ENCODE results near the gene SLC6A7.

The SLC6A7 gene

DNA sequence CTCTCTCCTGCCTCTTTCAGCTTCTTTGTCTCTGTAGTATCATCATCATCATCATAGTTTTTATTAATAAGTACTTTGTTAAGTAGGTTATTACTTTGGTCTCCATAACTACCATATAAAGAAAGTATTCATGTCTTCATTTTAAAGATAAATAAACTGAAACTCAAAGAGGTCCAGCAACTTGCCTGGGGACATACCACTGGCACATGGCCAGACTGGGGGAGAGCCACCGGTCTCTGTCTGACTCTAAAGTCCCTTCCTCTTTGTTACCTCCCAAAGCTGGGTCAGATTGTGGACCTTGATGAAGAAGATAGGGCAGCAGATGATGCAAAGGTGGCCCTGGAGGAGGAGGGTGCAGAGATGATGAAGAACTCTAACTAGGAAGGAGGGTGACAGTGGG lies 14.8 kb upstream of the SLC6A7 start:
- no peak for DNase-seq

DNA sequence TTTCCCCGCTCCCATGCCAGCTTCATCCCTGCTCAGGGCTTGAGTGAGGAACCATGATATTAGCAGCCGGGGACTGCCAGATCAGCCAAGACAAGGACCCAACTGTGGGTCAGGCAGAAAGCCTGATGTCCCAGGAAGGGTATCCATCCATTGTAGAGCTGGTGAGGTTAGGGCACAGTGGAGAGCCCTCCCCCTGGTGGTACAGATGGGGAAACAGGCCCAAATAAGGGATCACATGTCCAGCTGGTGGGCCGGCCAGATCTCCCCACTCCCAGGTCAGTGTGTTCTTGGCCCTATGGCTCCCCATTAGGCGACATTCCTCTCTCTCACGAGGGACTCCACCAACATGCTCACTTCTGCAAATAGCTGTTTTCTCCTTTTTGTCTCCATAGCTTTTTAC lies 14.3 kb upstream of the SLC6A7 start:
- peak; percentile 81 for DNase-seq

DNA sequence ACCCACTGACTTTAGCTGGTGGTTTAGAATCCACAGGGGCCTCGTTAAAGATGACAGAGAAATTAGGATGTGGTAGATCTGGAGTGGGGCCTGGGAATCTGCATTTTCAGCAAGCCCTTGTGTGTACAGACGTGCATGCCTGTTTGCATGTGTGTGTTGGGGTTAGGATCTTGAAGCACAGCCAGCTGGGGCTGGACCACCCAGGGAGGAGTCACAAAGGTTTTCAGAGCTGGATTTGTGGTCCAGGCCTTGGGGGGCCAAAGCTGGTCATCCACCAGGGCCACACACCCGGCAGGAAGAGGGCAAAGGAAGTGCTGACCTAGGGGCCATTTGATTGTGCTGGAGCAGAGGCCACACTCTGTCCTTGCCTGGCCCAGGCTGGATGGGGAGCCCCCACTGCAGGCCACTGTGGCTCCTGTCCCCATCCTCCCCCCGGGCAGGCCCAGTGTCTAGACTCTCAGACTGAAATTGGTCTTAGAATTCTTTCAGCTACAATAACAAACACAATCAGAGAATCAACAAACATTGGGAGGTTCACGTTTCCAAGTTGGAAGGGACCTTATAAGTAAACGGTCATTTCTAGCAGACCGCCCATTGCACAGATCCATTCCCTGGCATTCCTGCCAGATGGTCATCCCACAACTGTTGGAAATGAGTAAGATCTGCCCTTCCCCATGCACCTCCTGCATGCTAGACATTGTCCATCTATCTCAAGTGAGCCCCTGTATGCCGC lies 13.0 kb upstream of the SLC6A7 start:
- DNase-seq: no peak

DNA sequence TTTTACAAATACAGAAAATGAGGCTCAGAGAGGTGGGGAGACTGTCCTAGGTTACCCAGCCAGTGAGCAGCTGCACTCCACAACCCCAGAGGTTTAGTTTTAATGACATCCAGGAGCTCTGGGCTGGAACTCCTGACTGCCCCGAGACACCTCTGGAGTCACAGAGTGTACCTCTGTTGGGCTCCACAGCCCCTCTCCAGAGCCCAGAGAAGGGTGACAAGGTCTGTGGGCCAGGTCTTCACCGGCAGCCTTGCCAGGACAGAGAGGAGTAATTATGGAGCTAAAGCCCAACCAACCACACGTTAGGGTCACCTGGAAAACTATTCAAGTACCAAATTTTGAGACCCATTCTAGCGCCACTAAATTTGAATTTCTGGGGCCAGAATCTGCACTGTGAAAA lies 12.1 kb upstream of the SLC6A7 start:
- no peak for DNase-seq

DNA sequence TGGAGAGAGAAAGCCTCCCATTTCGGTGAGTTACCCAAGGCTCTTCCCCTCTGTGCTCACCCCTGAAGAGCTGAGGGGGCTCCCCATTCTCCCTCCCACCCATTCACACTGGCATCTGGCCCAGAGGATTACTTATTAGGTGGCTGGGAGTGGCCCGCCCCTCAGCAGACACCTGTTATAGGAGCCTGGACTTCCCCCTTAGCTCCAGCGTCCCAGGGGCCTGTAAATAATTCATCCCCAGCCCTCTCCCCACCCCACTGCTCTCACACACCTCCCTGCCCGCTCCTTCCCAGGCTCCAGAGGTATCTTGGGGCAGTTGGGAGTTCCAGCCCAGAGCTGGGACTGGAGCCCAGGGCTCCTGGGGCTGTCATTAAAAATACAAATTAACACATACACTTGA lies 11.6 kb upstream of the SLC6A7 start:
- no peak for DNase-seq

DNA sequence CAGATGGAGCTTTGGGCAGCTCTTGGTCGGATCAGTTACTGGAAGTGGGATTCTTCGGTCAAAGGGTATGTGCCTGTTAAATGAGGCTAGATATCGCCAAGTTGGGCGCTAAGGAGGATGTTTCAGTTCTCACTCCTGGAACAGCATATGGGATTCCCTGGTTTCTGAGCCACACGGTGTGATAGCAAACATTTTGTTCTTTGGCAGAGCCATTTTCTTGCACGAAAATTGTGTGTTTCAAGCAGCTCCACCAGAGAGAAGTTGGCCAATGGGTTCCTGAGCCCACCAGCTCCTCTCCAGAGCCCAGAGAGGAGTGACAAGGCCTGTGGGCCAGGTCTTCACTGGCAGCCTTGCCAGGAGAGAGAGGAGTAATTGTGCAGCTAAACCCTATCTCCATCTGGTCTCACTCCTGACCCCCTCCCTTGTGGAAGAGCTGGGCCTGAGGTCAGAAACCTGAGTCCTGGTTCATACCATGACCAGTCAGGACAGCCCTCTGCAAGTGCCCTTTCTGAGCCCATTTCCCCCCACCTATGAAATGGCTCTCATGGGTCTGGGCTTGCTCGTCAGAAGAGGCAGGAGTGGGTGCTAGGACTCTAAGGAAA lies 10.7 kb upstream of the SLC6A7 start:
- DNase-seq: no peak

DNA sequence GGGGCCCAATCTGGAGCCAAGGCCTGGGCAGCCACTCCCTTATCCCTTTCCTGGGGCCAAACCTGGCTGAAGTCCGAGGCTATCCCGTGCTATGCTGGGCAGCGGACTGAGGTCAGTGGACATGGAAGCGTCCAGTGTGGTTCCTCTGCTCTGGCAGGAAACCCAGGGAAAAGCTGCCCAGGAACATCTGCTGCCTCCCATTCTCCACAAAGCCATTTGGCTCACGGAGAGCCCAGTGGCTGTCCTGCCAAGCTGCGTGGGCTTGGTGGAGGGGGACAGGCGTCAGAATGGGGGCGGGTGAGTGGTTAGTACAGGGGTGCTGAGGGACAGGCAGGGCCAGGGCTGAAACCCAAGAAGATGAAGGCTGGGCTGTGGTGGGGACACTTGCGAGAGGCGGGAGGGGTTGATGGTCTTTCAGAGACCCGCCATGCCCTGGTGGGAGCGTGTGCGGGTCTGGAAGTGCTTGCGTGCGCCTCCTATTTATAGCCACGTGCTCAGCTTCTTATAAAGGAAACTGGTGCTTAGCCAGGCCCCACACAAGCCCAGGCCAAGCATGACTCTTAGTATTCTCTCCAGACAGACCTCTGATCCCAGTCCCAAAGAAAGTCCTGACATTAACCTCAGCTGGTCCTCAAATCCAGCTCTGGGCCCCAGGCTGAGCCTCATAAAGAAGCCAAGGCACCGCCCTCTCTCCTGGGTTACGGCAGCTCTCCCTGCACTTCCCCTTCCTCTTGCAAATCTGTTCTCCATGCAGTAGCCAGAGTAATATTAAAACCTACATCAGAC lies 9.4 kb upstream of the SLC6A7 start:
- no peak for DNase-seq

DNA sequence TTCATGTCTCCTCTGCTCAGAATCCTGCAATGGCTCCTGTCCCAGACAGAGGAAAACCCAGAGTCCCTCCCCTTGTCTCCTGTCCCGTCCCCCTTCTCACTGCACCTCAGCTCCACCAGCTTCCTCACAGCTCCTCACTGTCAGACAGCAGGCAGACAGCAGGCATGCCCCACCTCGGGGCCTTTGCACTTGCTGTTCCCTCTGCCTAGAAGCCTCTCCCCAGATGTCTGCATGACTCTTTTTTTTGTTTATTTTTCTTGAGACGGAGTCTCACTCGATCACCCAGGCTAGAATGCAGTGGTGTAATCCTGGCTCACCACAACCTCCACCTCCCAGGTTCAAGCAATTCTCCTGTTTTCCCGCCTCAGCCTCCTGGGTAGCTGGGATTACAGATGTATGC lies 8.8 kb upstream of the SLC6A7 start:
- DNase-seq: no peak

GRCh38 chr5:150181766-150182545 lies 7.9 kb upstream of the SLC6A7 start:
- DNase-seq: no peak

- no peak for DNase-seq
Measured at GRCh38 chr5:150182774-150183173, 7.1 kb upstream of the SLC6A7 start.

GRCh38 chr5:150183436-150183835 lies 6.4 kb upstream of the SLC6A7 start:
- DNase-seq: no peak

- no peak for DNase-seq
Measured at GRCh38 chr5:150184006-150184405, 5.9 kb upstream of the SLC6A7 start.

- DNase-seq: no peak
Measured at GRCh38 chr5:150184990-150185912, 4.6 kb upstream of the SLC6A7 start.

GRCh38 chr5:150186137-150186536 lies 3.7 kb upstream of the SLC6A7 start:
- DNase-seq: no peak

DNA sequence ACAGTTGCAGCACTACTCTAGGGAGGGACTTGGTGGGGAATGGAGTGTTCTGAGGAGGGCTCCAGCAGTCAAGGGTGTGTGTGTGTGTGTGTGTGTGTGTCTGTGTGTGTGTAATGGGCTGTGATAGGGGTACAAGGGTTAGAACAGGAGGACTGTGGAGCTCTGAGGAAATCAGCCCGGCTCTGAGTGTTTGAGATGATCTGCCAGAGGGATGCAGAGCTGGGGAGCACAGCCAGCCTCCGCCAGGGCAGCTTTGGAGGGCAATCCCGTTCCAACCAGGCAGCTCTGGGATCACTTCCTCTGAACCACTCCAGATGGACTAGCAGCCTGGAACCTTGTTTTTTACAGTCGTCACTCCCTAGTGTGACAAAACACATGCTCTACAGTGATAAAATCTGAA lies 3.0 kb upstream of the SLC6A7 start:
- no peak for DNase-seq

DNA sequence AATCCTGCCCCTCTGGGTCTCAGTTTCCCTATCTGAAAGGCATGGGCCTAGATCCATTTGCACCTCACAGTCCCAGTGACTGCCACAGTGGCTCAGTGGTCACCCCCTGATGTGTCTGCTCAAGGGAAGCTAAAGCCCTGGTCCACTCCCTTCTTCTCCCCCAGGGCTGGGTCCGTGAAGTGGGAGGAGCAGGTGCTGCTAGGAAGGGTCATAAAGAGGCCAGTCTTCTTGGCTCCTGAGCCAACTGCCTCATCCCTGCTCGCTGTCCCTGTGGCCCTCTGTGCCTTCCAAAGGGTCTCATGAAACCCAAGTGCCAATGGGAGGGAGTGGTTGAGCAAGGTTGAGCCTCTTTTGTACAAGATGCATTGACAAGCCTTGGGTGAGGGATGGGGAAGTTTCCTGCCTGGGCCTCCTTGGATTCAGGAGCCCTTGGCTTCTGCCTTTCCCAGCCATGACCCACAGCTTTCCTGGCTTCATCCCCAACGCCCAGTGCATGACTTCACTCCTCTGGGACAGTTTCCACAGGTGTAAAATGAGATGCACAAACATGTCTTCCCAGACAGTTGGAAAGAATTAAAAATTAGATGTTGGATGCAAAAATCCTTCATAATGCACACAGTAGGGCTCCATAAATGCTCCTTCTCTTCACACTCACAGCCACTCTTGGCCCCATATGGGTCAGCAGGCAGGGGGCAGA lies 1.6 kb upstream of the SLC6A7 start:
- no peak for DNase-seq

DNA sequence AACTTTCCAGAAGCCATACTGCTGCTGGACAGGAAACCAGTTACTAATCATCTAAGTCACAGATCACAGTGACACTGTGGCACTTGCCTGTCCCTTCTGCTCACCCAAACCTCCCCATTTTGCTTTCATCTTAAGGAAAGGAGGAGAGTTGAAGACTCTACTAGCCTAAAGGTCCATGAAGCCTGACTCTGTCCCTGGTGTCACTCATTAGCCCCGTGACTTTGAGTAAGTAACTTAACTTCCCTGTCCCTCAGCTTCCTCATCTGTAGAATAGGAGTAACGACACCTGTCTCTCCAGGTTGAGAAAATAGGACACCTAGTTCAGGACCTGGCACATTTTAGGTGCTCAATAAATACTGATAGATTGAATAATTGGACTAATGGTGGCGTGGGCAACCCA lies 536 bp upstream of the SLC6A7 start:
- DNase-seq: no peak

DNA sequence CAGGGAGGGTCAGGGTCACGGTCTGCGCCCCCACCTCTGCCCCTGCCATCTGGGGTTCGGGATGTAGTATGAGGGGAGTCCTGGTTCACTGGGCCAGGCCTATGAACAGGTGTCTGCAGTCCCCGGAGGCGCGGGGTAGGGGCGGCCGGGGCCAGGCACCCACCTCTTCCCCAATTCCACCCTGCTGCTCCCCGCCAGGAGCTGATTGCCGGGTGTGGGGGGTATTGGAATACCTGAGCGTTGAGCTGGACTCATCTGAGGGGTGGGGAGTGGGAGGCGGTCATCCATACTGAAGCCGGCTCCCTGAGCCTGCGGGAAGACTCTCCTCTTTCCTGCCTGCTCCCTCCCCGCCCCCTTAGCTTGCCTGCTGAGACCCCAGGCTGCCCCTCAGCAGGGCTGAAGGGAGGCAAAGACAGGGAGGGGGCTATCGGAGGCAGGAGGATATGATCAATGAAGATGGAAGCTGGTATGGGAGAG lies 679 bp downstream of the SLC6A7 start:
- DNase-seq: peak; percentile 71

DNA sequence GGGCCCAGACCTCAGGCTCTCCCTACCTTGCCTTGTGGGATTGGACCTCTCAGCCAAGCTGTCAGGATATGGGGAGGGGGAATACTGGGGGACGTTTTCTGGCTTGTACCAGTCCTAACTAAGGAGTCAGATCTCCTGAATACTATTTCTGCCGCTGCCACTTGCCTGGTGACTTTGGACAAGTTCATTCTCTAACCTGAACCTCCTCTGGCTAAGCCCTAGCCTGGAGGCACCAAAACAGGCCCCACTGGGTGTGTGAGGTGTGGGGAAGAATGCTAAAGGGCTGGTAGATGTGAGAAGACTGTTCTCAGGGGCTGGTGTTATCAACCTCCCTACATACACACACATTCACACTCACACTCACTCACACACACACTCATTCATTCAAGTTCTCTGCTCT lies 1.1 kb downstream of the SLC6A7 start:
- no peak for DNase-seq

GRCh38 chr5:150192462-150192861 lies 2.6 kb downstream of the SLC6A7 start:
- no peak for DNase-seq

DNA sequence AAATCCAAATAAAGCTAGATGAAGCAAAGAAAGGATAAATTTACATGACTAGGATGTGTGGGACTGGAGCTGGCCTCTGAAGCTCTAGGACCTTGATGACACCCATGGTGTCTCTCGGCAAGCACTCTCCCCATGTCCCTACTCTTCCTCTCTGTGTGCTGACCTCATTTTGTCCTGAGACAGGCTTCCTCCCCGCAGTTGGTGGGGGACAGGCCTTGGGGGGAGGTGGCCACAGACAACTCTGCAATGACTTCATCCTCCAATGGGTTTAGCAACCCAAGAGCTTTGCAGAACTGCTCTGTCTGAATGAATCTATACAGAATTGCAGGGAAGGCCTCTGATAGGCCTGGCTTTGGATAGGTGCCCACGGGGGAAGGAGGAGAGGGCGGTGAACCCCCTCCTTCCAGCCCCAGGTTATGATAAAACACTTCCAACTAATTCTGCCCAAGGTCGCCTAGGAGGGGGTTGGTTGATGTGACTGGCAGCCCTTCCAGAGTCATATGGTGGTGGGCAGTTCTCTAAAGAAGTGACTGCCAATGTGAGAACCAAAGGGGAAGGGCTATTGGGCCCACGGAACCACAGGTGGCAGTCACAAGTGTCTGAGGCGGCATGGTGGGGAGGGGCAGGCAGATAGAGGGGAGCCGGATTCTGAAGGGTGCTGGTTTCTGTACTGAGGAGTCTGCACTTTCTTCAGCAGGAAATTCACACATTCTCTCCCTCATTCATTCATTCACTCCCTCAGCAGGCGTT lies 6.0 kb downstream of the SLC6A7 start:
- no peak for DNase-seq

Data from islet precursor cell (in vitro differentiated cells).